ENCODE measurements around the gene KRT82.
"Not testable (repeated sequence)": the region's sequence is repeated elsewhere in the genome, so short reads cannot be mapped to it uniquely, and the experiment has no call there.

Gene KRT82

GRCh38 chr12:52405922-52406385 lies at the start of gene KRT82:
KRT82 (minus strand) TSS chr12:52406335; CDS start chr12:52406277, 58 bp downstream.
- no peak for DNase-seq (ENCODE audit: low read depth in 2 of 2, low spot score in 1 of 2)

GRCh38 chr12:52455821-52456220 lies 49.7 kb upstream of the KRT82 start:
- DNase-seq (ENCODE audit: low read depth in 2 of 2, low spot score in 1 of 2) = no peak

DNA sequence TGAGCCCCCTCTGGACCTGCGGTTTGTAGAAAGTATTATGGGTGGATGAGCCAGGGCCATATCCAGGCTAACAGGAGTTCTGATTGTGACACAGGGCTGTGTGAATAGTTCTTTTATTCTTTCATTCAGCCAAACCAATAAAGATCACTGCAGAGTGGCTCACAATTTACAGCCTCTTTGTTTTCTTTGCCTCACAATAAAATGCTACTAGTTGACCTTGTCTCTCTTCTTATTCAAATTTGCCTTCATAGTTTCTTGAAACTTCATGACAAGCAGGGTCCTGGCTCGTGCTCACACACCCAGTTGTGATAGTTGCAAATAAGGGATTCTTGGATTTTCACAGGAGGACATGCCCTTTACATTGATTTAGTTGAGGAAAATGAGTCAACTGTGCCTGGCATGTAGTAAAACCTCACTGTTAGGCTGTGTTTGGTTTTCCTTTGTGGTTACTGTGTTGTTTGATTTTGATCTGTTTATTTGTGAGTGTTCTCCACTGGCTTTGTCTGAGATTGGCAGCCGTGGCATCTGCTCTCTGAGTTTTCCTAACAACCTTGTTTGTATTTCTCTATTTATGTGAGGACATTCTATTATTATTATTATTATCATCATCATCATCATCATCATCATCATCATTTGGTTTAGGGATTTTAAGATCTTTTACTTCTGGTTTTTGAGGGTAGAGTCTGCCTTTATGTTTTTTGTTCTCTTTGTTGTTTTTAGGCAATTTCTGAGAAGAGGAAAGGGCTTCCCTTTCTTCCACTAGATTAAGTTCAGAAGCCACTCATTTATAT lies 48.5 kb upstream of the KRT82 start:
- DNase-seq (ENCODE audit: low read depth in 2 of 2, low spot score in 1 of 2) = no peak

DNA sequence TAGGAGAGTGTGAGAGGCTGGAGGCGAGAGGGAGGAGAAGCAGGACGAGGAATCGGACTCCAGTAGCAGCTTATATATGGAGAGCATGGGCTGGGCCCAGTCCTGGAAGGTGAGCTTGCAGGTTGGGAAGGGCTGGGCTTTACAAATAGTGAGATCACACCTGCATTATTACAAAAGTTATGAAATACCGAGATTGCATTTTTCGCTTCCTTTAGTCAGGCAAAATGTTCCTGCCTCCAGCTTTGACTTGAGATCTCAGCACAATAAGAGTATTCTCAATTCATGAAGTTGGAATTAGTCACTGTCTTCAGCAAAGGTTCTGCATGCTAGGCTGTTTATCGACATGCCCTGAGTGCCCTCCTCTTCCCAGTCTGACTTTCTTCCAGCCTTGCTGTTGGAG lies 46.0 kb upstream of the KRT82 start, which contains the start of gene KRT6B:
KRT6B (minus strand) TSS at position 46 of the 400 bp plus-strand sequence. CDS start 68 bp downstream, outside the sequence.
- DNase-seq (ENCODE audit: low read depth in 2 of 2, low spot score in 1 of 2) = no peak

GRCh38 chr12:52448228-52448627 lies 42.1 kb upstream of the KRT82 start:
- no peak for DNase-seq (ENCODE audit: low read depth in 2 of 2, low spot score in 1 of 2)

GRCh38 chr12:52447196-52447595 lies 41.1 kb upstream of the KRT82 start:
- not testable (repeated sequence) for DNase-seq (ENCODE audit: low read depth in 2 of 2, low spot score in 1 of 2)

DNA sequence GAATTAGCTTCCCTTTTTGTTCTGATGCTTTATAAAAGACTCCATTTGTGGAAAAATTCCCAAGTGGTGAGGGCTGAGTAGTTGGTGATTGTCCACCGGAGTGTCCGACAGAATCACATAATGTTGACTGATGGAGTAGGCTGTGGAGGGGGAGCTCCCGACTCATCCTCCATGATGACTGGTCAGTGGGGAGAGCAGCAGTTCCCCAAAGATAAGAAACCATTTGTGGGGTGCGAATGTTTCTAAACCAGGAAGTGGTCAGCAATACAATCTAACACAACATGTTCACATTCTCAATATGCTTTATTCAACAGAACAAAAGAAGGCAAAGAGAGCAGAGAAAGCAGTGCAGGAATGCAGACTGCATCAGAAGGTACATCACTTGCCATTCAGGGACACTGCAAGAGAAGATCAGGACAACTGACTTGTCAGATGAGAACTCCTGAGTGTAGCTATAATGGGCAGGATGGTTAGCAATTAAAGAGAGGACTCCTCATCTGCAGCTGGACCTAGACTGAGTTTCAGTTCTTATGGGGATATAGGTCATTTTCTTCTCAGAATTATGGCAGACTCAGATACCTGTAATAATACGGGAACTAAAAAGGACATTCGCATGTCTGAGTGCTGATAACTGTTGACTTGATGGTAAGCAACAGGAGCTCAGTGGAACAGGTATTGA lies 40.4 kb upstream of the KRT82 start:
- no peak for DNase-seq (ENCODE audit: low read depth in 2 of 2, low spot score in 1 of 2)

GRCh38 chr12:52445876-52446275 lies 39.7 kb upstream of the KRT82 start:
- no peak for DNase-seq (ENCODE audit: low read depth in 2 of 2, low spot score in 1 of 2)

DNA sequence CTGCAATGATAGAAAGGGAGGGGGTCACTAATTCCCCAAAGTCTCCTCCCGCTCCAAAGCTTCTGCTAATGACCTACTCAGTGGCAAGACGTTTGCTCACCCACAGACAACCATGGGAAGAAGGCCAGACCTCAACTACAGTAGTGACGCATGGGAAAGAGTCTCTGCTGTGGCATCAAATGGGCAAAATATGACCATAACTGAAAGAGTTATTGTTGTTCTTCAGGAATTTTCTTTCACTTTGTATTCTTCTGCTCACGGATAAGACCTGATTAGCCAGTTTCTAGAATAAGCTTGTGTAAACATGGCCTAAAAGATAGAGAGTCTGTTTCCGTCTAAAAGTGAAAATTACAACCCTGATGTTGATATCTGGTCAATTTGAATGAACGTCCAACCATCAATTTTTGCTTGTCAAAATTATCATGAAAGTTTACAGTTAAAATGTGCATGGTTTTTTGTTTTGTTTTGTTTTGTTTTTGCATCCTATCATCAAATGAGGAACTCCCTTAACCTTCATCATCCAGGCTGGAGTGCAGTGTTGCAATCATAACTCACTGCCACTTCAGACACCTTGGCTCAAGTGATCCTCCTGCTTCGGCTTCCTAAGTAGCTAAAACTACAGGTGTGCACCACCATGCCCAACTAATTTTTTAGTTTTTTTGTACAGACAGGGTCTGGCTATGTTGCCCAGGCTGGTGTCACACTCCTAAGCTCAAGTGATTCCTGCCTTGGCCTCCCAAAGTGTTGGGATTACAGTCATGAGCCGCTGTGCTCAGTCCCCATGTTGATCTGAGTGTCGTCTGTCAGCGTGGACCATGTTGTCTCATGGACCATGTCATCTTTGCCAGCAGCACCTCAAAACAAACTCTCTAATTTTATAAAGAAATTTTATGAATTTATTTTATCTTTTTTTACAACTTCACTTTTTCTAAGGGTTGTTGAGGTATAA lies 38.8 kb upstream of the KRT82 start:
- no peak for DNase-seq (ENCODE audit: low read depth in 2 of 2, low spot score in 1 of 2)

DNA sequence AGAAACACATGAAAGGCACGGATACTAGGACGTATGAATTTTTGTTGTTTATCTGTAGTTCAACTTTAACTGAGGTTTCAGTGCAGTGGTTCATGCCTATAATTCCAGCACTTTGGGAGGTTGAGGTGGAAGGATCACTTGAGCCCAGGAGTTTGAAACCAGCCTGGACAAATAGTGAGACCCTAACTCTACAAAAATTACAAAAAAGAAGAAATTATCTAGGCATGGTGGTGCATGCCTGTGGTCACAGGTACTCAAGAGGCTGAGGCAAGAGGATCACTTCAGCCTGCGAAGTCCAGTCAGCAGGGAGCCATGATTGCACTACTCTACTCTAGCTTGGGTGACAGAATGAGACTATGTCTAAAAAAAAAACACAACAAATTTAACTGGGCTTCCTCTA lies 37.8 kb upstream of the KRT82 start:
- no peak for DNase-seq (ENCODE audit: low read depth in 2 of 2, low spot score in 1 of 2)

DNA sequence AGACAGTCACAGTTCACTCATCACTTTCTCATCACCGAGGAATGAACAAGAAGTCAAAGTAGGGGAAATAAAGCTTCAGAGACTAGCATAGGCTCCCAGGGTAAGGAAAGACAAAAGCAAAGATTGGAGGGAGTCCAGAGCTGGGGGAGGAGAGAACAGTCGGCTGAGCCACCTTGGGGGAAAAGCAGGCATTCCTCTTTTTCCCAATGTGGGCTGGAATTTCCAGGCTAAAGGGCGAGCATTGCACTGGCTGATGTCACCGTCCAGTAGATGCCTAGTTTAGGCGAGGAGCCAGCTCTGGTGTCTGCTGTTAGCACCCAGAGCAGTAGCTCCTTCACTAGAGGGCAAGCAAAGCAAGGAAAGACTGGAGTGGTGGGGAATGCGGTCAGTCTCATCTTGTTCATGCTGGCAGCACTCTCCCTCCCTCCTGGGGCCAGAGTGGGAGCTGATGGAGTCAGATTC lies 36.5 kb upstream of the KRT82 start:
- DNase-seq (ENCODE audit: low read depth in 2 of 2, low spot score in 1 of 2) = no peak

DNA sequence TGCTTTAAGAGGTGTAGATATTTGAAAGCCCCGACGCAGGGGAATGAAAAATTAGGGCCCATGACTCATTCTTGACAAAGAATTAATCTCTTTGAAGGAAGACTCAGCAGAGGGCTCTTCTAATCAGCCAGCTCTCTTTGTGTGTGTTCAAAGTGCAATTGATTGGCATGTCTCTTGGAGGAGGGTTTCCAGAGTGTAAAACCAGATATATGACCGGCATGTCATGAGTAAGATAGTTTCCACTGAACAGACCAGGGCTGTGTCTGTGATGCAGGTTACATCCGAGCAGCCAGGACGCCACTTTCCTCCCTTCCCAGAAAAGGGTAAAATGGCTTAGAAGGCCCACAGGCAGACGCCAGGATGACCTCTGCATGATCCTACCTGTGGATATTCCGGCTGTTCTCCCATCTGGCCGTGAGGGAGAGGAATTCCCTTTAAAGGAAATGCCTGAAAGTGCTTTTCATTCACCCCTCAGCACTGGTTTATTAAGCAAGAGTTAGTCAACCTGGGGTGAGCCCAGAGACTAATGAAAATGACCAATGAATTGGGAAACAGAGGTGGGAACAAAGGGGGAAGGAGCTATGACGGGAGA lies 35.3 kb upstream of the KRT82 start:
- no peak for DNase-seq (ENCODE audit: low read depth in 2 of 2, low spot score in 1 of 2)

DNA sequence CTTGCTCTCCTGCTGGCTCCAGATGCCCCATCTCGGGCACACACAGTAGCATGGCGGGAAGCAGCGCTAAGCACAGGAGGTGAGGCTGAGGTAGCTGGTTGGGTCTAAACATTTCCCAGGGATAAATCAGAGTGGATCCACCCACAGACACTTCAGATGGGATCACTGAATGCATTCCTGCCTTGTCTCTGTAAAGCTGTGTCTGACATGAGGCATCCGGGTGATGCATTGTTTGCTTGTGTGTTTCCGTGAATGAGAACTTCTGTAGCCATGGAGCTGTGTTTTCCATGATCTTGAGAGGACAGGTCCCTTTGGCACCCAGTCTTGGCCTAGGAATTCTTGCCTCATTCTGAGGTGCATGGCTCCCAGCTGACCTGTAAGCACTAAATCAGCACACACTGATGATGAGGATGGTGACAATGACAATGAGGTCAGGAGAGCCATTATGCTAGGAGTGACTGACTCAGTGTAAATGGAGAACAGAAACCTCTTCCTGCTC lies 34.7 kb upstream of the KRT82 start:
- DNase-seq (ENCODE audit: low read depth in 2 of 2, low spot score in 1 of 2) = no peak

- DNase-seq (ENCODE audit: low read depth in 2 of 2, low spot score in 1 of 2) = no peak
These were observed 33.7 kb upstream of the KRT82 start for GRCh38 chr12:52439845-52440244.

- no peak for DNase-seq (ENCODE audit: low read depth in 2 of 2, low spot score in 1 of 2)
These were observed 33.3 kb upstream of the KRT82 start for GRCh38 chr12:52439420-52439819.

DNA sequence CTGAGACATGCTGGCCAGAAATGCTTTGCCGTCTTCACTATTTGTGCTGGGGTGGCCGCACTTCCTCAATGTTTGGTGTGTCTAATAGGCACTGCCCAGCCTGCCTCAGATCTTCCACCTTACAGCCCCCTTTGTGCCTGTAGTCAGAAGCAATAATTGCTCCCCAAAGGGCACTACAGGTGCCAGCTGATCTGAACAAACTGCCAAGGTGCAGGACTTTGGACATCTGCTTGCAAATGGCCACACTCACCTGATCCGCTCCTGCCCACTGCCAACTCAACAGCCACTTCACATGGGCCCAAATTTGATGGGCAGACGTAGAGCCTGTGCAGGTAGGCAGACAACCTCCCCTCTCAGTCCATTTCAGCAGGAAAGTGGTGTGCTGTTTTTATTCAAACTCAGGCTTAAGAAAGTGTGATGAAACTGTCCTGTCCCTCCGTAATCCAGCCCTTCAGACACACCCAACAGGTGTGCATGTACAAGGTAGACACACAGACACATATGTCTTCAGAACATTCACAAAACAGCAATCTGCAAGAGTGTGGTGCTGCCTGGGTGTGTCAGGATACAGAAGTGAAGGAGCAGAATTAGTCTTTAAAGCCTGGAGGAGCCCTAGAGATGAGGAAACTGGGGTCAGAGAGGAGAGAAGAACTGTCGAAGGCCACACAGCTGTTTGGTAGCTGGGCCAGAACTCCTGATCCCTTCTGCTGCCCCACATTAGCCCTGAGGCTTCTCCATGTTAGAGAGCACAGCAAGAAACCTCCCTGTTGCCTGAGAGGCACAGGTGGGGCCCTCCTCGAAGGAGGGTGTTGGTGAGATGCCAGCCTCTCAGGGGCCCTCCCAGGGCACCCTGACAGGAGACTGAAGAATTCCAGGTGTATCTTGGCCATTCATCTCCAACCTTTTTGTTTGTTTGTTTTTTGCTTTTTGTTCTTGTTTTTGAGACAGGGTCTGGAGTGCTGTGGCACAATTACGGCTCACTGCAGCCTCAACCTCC lies 32.5 kb upstream of the KRT82 start:
- DNase-seq (ENCODE audit: low read depth in 2 of 2, low spot score in 1 of 2) = no peak

GRCh38 chr12:52437508-52437907 lies 31.4 kb upstream of the KRT82 start:
- no peak for DNase-seq (ENCODE audit: low read depth in 2 of 2, low spot score in 1 of 2)

GRCh38 chr12:52436828-52437474 lies 30.8 kb upstream of the KRT82 start:
- DNase-seq (ENCODE audit: low read depth in 2 of 2, low spot score in 1 of 2) = no peak
